HepG2 (cell line): Measurements from ENCODE around the gene AP3B2. TPM values are rescaled to one million over a fixed set of nuclear protein-coding genes. Genes with fewer than 3 reads are reported as not detected.

Experiments used
- ATAC-seq: fragments of 200-7000 bp; cut with Tn5 transposase; 3 replicates; pipeline ENCODE4 v1.9.1; 2020; ENCODE audit warnings: mild to moderate bottlenecking, moderate library complexity
- BruUV-seq: library from RNA; stranded (reverse); fragments of 400-500 nt; replicated peaks from 2 replicates; lab custom pipeline; 2021; lab: Mats Ljungman, UMichigan
- CTCF ChIA-PET: fragments of 300-600 bp; formaldehyde crosslinking; extraction: SDS; loops from one replicate; lab custom pipeline; 2021; ENCODE audit warnings: low total read pairs, inconsistent platforms, low intra/inter-chr PET ratio; lab: Yijun Ruan, JAX
- POLR2A ChIA-PET: fragments of 350-600 bp; sonication (Branson Sonifier 250); formaldehyde crosslinking; loops from one replicate; lab custom pipeline; 2020; ENCODE audit warnings: antibody characterized with exemption, inconsistent platforms; lab: Yijun Ruan, JAX
- DNase-seq: peaks from one replicate; pipeline ENCODE4 v3.0.0-alpha.2; 2015; ENCODE audit warnings: low spot score
- FAIRE-seq: peaks from 3 replicates; lab custom pipeline; 2011; peaks lifted over from hg19 to GRCh38; lab: Jason Lieb, UNC
- H2AFZ ChIP-seq: one replicate; pipeline ENCODE4 v1.6.1; 2011; ENCODE audit warnings: low read length, inconsistent platforms
- H3K27ac ChIP-seq: fragments of 300-600 bp; 3 replicates; pipeline ENCODE4 v1.8.0; 2011; ENCODE audit warnings: mixed run types, mild to moderate bottlenecking, mixed read lengths, low read length, inconsistent platforms; ENCODE audit not compliant: insufficient read depth; ENCODE audit errors: extremely low read length
- H3K27me3 ChIP-seq, 2 experiments: fragments of 200-600 bp in 1 of 2; 2 replicates in 1 of 2; 3 replicates in 1 of 2; pipeline versions ENCODE4 v1.6.0 to v1.8.0; 2011; ENCODE audit warnings: low read length in 2 of 2, mild to moderate bottlenecking in 2 of 2, moderate library complexity in 2 of 2, inconsistent platforms in 1 of 2; ENCODE audit not compliant: insufficient read depth in 2 of 2, control insufficient read depth in 1 of 2
- H3K36me3 ChIP-seq, 2 experiments: fragments of 200-600 bp in 1 of 2; replicated peaks in 1 of 2; 2 replicates in 1 of 2; 3 replicates in 1 of 2; pipeline versions ENCODE4 v1.5.1 to v1.8.0; 2011; ENCODE audit warnings: low read length in 2 of 2, inconsistent platforms in 1 of 2; ENCODE audit not compliant: insufficient read depth in 2 of 2, control insufficient read depth in 1 of 2
- H3K4me1 ChIP-seq: 2 replicates; pipeline ENCODE4 v1.5.1; 2012; ENCODE audit warnings: low read length, inconsistent platforms; ENCODE audit not compliant: insufficient read depth
- H3K4me2 ChIP-seq: 2 replicates; pipeline ENCODE4 v1.6.0; 2011; ENCODE audit warnings: low read depth, low read length, inconsistent platforms
- H3K4me3 ChIP-seq, 3 experiments: fragments of 200-600 bp in 1 of 3; sonication (generic), shearing (Covaris generic) in 1 of 3; replicated peaks in 1 of 3; 2 replicates each; pipeline ENCODE4 v1.5.1; 2011 to 2016; ENCODE audit warnings: low read length in 3 of 3, inconsistent platforms in 2 of 3, low read depth in 2 of 3, mild to moderate bottlenecking in 2 of 3, control low read depth in 1 of 3, mixed read lengths in 1 of 3; ENCODE audit not compliant: insufficient read depth in 1 of 3
- H3K79me2 ChIP-seq: one replicate; pipeline ENCODE4 v1.6.1; 2011; ENCODE audit warnings: low read length, inconsistent platforms; ENCODE audit not compliant: insufficient read depth
- H3K9ac ChIP-seq: 2 replicates; pipeline ENCODE4 v1.6.0; 2011; ENCODE audit warnings: mild to moderate bottlenecking, low read depth, low read length, inconsistent platforms; ENCODE audit not compliant: insufficient read depth
- H3K9me3 ChIP-seq: 2 replicates; pipeline ENCODE4 v1.5.1; 2012; ENCODE audit warnings: mild to moderate bottlenecking, low read length
- H4K20me1 ChIP-seq: 2 replicates; pipeline ENCODE4 v1.6.0; 2011; ENCODE audit warnings: inconsistent platforms, mild to moderate bottlenecking, low read length, moderate library complexity; ENCODE audit not compliant: insufficient read depth
- CEBPB ChIP-seq: IDR thresholded peaks from 2 replicates; pipeline ENCODE4 v1.6.1; 2011; ENCODE audit warnings: low read depth, low read length, improper control_type of control experiment, borderline replicate concordance
- KLF12 ChIP-seq: sonication (generic); formaldehyde crosslinking; IDR thresholded peaks from 2 replicates; pipeline ENCODE4 v1.4.0; 2020; ENCODE audit warnings: missing genetic modification reagents, borderline replicate concordance
- KLF9 ChIP-seq: IDR thresholded peaks from 2 replicates; pipeline ENCODE4 v1.6.1; 2016; ENCODE audit warnings: low read depth
- MTA1 ChIP-seq: sonication (generic); formaldehyde crosslinking; IDR thresholded peaks from 2 replicates; pipeline ENCODE4 v1.4.0; 2020; ENCODE audit warnings: missing genetic modification reagents, mild to moderate bottlenecking, borderline replicate concordance
- SETDB1 ChIP-seq: sonication (generic); formaldehyde crosslinking; IDR thresholded peaks from 2 replicates; pipeline ENCODE4 v1.5.1; 2020; ENCODE audit warnings: missing genetic modification reagents, mild to moderate bottlenecking, borderline replicate concordance
- SMC3 ChIP-seq: IDR thresholded peaks from 2 replicates; pipeline ENCODE4 v1.6.1; 2011; ENCODE audit warnings: low read length, improper control_type of control experiment
- TGIF2 ChIP-seq: IDR thresholded peaks from 2 replicates; pipeline ENCODE4 v1.6.1; 2016; ENCODE audit warnings: control low read depth, missing compliant biosample characterization
- THYN1 ChIP-seq: sonication (generic); formaldehyde crosslinking; IDR thresholded peaks from 2 replicates; pipeline ENCODE4 v1.8.1; 2023; ENCODE audit warnings: low read depth, mild to moderate bottlenecking, moderate library complexity, missing genetic modification reagents, borderline replicate concordance
- ZBTB21 ChIP-seq: sonication (generic); formaldehyde crosslinking; IDR thresholded peaks from 2 replicates; pipeline ENCODE4 v1.4.0; 2020; ENCODE audit warnings: missing genetic modification reagents
- ZNF282 ChIP-seq: fragments of 450-650 bp; IDR thresholded peaks from 2 replicates; pipeline ENCODE4 v1.6.1; 2018; ENCODE audit not compliant: partially characterized antibody
- ZNF451 ChIP-seq: sonication (generic); formaldehyde crosslinking; IDR thresholded peaks from 2 replicates; pipeline ENCODE4 v1.5.0; 2020; ENCODE audit warnings: mild to moderate bottlenecking, missing genetic modification reagents
- ZNF468 ChIP-seq: sonication (generic); formaldehyde crosslinking; IDR thresholded peaks from 2 replicates; pipeline ENCODE4 v1.8.0; 2022; ENCODE audit warnings: mild to moderate bottlenecking, moderate library complexity, missing genetic modification reagents
- ZNF572 ChIP-seq: sonication (generic); formaldehyde crosslinking; IDR thresholded peaks from 2 replicates; pipeline ENCODE4 v1.5.1; 2020; ENCODE audit warnings: mild to moderate bottlenecking, missing genetic modification reagents
- ZNF605 ChIP-seq: sonication (generic); formaldehyde crosslinking; IDR thresholded peaks from 2 replicates; pipeline ENCODE4 v1.8.0; 2022; ENCODE audit warnings: mild to moderate bottlenecking, missing genetic modification reagents
- ZNF83 ChIP-seq: sonication (generic); formaldehyde crosslinking; IDR thresholded peaks from 2 replicates; pipeline ENCODE4 v1.4.0; 2020; ENCODE audit warnings: missing genetic modification reagents, mild to moderate bottlenecking, borderline replicate concordance
- ZNF850 ChIP-seq: sonication (generic); formaldehyde crosslinking; conservative IDR thresholded peaks from 2 replicates; pipeline ENCODE4 v1.9.0; 2021; ENCODE audit warnings: mild to moderate bottlenecking, missing genetic modification reagents
- ZSCAN30 ChIP-seq: sonication (generic); formaldehyde crosslinking; IDR thresholded peaks from 2 replicates; pipeline ENCODE4 v1.5.0; 2020; ENCODE audit warnings: mild to moderate bottlenecking, missing genetic modification reagents
- whole genome bisulfite sequencing: methylation state at CpG from one replicate; pipeline ENCODE4 v1.1.6; 2017; ENCODE audit warnings: low lambda C conversion rate; 5-methylcytosine and 5-hydroxymethylcytosine counted together
- in situ Hi-C: cut with HindIII; loops from 2 replicates; pipeline ENCODE4 v1.10.0; 2017; ENCODE audit warnings: low pct_unique_long_range_greater_than_20kb; ENCODE audit not compliant: extremely low pct_ligation_motif_present
- intact Hi-C: fragments of 100-400 bp; cut with micrococcal nuclease; formaldehyde crosslinking; loops from one replicate; pipeline ENCODE4 v1.10.0; 2022; ENCODE audit not compliant: unreplicated experiment
- polyA plus RNA-seq, 8 experiments: library from polyadenylated mRNA; depleted of rRNA in 3 of 8; stranded (reverse) in 7 of 8; unstranded in 1 of 8; fragments of >200 nt; fragmentation: Illumina TruSeq in 4 of 8; extraction: Trizol in 4 of 8; gene quantifications; 2 replicates each; pipeline versions ENCODE4 v1.2.1 to v1.2.3, GENCODE V29; 2011 to 2016; ENCODE audit warnings: low read depth in 4 of 8, missing spikeins in 1 of 8, mixed read lengths in 1 of 8; ENCODE audit not compliant: insufficient read depth in 1 of 8
- total RNA-seq, 5 experiments: library from RNA; depleted of rRNA; stranded (reverse); fragments of >200 nt; fragmentation: Illumina TruSeq; extraction: Trizol; gene quantifications; 2 replicates each; pipeline ENCODE4 v1.2.3, GENCODE V29; 2016; ENCODE audit warnings: low read depth in 1 of 5
- TF ChIP-seq, protein P1 (sequence below): sonication (generic); formaldehyde crosslinking; IDR thresholded peaks from 2 replicates; pipeline ENCODE4 v1.4.0; 2020; ENCODE audit warnings: missing genetic modification reagents
- TF ChIP-seq, protein P2 (sequence below): sonication (generic); formaldehyde crosslinking; IDR thresholded peaks from 2 replicates; pipeline ENCODE4 v1.5.1; 2020; ENCODE audit warnings: missing genetic modification reagents, mild to moderate bottlenecking, borderline replicate concordance

The AP3B2 gene
- total and polyA plus RNA-seq, 2 of the 13 experiments (the other 11 are each of a cell fraction or from before 2014, with no cell fraction given), result not detected

DNA sequence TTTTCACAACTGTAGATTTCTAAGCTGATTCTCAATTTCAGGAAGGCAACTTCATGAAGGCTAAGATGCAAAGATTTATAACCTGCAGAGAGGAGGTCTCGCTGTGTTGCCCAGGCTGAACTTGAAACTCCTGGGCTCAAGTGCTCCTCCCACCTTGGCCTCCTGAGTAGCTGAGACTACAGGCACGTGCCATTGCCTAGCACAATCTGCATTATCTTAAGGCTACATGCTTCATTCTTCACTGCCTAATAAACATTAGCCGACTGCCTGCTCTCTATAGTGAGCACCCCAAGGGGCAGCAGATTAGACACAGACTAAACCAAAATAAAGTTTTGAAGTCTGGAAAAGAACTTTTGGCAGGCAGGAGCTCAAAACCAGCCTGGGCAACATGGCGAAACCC is 79.6 kb downstream of the AP3B2 start (continued):
- TF ChIP-seq, protein P1, sequence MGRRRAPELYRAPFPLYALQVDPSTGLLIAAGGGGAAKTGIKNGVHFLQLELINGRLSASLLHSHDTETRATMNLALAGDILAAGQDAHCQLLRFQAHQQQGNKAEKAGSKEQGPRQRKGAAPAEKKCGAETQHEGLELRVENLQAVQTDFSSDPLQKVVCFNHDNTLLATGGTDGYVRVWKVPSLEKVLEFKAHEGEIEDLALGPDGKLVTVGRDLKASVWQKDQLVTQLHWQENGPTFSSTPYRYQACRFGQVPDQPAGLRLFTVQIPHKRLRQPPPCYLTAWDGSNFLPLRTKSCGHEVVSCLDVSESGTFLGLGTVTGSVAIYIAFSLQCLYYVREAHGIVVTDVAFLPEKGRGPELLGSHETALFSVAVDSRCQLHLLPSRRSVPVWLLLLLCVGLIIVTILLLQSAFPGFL (CRISPR knock-in tag), result no peak
- TF ChIP-seq ZNF850 (no peak), CEBPB (no peak)

DNA sequence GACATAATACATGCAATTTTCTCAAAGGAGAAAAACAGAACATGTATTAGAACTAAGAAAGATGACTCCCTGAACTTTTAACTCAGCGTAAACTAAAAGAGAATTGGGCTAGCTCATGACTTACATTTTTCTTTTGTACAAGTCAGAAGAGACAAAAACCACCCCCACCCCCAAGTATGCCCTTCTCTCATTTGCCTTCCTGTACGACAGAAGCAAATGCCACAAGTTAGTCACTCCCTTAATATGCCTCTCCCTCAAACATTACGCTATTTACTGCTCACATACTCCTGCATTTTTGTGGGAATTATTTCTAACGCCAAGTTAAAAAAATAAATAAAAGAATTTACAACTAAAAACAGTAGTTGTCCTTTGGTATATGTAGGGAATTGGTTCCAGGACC is 84.5 kb downstream of the AP3B2 start:
- Histone ChIP-seq H3K79me2 (no peaks in the 10 kb centered on the region), H3K4me2 (no peak overlapping the region), H3K27ac (no peak overlapping the region), H3K27me3 (no peaks in the 10 kb centered on the region; a peak in 2 of 5 replicates), H3K36me3 (no peaks in the 10 kb centered on the region), H3K9ac (no peak overlapping the region), H2AFZ (no peak overlapping the region), H3K4me1 (no peaks in the 10 kb centered on the region), H4K20me1 (no peaks in the 10 kb centered on the region), H3K4me3 (no peak overlapping the region), H3K9me3 (no peaks in the 10 kb centered on the region)
- no TSS peak for BruUV-seq
- no peak for DNase-seq
- no peak for ATAC-seq
- CTCF ChIA-PET, result no interaction called here
- POLR2A ChIA-PET, result no interaction called here
- in situ Hi-C loops (no loop called here), intact Hi-C loops (no loop called here)
- no peak for FAIRE-seq
- no peak for TF ChIP-seq ZNF572 (CRISPR knock-in tag)
- TF ChIP-seq THYN1, result no peak
- no peak for TF ChIP-seq ZNF83 (CRISPR knock-in tag)
- TF ChIP-seq ZNF282, result no peak
- no peak for TF ChIP-seq ZBTB21
- no peak for TF ChIP-seq ZNF451 (CRISPR knock-in tag)
- TF ChIP-seq SMC3, result no peak
- TF ChIP-seq, protein P2, sequence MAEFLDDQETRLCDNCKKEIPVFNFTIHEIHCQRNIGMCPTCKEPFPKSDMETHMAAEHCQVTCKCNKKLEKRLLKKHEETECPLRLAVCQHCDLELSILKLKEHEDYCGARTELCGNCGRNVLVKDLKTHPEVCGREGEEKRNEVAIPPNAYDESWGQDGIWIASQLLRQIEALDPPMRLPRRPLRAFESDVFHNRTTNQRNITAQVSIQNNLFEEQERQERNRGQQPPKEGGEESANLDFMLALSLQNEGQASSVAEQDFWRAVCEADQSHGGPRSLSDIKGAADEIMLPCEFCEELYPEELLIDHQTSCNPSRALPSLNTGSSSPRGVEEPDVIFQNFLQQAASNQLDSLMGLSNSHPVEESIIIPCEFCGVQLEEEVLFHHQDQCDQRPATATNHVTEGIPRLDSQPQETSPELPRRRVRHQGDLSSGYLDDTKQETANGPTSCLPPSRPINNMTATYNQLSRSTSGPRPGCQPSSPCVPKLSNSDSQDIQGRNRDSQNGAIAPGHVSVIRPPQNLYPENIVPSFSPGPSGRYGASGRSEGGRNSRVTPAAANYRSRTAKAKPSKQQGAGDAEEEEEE (CRISPR knock-in tag), result no peak
- TF ChIP-seq ZSCAN30, result no peak
- no peak for TF ChIP-seq TGIF2 (CRISPR knock-in tag)
- TF ChIP-seq SETDB1, result no peak
- no peak for TF ChIP-seq KLF9 (CRISPR knock-in tag)
- no peak for TF ChIP-seq ZNF468 (CRISPR knock-in tag)
- TF ChIP-seq KLF12 (CRISPR knock-in tag), result no peak
- no peak for TF ChIP-seq ZNF605
- TF ChIP-seq MTA1 (CRISPR knock-in tag), result no peak
- WGBS, result 13% methylated on average over 4 of the region's 4 CpGs
